GM19468 (cell line): ENCODE results near the gene HAPLN1.

Source experiments
- ATAC-seq: cut with Tn5 transposase; IDR thresholded peaks from one replicate; pipeline ENCODE4 v1.9.1; 2021; ENCODE audit warnings: mild to moderate bottlenecking, moderate library complexity, moderate number of reproducible peaks; ENCODE audit not compliant: unreplicated experiment; ENCODE audit errors: extremely low read depth

The HAPLN1 gene

DNA sequence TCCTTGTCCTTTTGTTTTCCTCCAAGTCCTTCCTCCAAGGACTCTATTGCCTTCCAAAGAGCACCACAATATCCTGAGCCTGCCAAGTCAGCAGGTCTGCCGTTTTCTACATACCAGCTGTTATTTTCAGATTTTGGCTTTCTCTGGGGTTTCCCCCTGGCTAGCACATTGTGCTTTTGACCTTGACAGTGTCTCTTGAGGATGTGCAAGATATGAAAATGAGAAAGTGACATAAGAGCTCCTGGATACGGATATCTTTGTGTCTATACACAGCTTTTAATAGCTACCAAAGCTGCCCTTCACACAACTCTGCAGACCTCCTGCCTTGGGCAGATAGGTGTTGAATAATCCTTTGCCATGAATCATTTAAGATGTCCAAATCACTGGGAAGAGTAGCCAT, 67.0 kb downstream of the HAPLN1 start:
- peak; percentile 93 for ATAC-seq

DNA sequence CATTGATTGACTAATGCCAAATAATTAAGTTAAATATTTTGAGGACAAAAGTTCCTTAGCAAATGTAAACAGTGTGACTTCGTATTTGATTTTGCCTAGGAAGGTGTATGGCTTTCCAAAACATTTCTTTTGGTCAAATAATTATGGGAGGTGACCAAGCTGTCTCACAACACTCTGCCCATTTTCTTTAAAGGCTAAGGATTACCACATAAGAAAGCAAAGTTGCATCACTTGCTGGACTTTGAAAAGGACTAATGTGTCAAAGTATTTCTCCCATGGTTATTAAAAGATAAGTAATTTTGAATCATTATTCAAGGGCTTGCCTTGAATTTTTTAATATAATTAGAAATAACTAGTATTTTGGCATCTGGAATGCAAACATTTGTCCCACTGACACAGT, 74.7 kb downstream of the HAPLN1 start:
- no peak for ATAC-seq

DNA sequence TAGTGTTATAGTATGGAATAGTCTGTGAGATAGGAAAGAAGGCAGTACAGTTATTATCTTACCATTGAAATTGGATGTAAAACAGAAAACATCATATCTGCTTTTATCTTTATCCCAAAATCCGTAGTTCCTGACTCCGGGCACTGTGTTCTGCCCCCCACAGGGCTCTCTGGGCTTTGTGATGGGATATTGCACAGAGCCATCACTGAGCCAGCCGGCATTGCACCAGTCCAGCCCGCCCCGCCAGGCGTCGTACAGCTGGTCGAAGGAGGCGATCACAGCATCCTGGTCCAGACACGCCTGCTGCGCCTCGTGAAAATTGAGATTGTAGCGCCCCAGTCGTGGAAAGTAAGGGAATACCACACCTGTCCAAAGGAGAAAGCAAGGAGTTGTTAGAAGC, 76.4 kb downstream of the HAPLN1 start:
- no peak for ATAC-seq

DNA sequence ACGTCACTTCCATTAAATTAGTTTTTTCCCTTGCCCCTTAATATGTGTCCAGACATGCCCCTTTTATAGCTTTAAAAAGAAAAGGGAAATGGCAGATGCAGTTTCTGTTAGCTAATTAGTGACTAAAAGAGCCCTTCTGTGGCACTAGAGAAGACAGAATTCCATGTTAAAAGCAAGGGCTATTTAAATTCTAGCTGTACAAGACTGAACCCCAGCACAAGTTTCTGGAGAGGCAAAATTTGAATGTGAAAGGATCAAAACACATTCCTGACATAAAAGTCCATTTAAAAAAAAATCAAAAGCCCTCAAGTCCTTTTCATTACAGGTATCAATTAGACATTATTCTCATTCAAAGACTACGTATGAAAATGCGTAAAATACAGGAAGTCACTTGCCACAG, 78.7 kb downstream of the HAPLN1 start:
- ATAC-seq: no peak

DNA sequence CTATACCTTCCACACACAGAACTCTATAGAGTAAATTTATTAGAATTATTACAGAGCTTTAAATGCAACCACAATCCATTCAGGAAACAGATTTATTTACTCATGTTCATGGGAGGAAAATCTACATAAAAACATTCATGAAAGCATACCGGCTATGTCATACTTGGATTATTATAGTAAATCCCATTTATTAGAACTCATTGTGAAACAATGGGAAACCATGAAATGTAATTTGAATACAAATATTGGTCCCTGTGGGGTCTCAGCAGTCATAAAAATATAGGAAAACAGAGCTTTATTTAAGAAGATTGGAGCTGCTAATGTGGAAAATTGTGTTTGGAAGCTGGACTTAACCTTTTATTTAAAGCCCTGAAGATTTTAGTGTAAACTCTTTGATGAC, 80.7 kb downstream of the HAPLN1 start:
- no peak for ATAC-seq

DNA sequence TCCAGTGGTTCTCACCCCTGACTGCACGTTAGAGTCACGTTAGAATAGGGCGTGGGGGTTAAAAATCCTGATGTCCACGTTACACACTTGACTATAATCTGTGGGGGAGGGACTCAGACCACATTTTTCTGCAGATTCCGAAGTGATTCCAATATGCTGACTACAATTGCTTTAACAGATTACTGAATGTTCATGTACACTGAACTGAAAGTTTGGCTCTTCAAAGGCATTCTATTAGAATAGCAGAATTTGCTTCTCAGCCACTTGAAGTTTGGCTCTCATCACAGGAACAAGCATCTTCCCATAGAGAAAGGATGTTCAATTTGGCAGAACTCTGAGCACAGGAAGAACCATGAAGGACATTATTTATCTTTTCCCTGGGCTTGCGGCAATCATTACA, 84.5 kb downstream of the HAPLN1 start:
- ATAC-seq: no peak

DNA sequence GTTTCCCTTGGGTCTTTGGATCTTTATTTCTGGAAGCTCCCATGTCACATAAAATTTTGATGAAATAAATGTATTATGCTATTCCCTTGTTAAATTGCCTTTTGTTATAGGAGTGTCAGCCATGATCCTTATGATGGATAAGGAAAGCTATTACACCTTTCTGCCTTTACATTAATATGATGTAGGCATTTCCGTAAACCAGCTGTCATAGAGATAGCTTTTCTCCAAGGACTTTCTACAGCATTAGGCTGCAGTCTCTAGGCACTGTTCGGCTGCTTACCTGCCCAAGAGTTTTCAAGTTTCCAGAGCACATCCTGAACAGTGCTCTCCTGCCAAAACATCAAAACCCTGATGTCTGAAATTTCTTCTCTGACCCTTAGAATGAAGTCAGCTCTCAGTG, 87.4 kb downstream of the HAPLN1 start:
- no peak for ATAC-seq

DNA sequence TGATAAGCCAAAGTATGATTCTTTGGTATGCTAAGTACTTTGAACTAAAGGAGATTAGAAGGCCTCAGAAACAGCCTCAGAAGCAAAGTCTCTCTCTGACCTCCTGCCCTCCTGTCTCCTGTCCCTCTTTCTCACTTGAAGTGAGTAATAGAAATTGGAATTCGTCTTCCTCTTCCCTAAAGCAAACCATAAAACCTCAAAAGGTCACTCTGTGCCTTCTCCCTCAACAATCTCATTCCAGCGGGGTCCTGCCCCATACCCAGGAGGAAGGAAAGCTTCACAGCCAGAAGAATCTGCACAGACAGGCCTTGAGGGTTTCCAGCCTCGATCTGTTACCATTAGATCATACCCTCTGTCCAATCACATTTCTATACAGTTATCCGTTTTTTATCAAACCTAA, 87.8 kb downstream of the HAPLN1 start:
- no peak for ATAC-seq

DNA sequence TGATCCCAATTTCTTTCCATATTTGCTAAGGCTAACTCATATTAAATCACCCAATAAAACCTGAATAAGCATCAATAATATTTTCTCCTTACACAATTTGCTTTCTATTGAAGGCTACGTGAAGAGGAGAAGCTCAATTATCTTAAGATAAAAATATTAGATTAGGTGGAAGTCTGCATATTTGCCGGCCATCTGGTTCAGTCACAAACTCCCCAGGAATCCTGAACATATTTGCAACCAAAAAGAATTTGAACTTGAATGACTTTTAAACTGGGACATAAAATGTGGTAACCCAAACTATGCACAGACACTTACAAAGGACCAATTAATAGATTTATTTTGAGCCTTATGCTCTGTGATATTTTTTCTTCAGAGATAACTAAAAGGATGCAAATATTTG, 92.3 kb downstream of the HAPLN1 start:
- no peak for ATAC-seq

DNA sequence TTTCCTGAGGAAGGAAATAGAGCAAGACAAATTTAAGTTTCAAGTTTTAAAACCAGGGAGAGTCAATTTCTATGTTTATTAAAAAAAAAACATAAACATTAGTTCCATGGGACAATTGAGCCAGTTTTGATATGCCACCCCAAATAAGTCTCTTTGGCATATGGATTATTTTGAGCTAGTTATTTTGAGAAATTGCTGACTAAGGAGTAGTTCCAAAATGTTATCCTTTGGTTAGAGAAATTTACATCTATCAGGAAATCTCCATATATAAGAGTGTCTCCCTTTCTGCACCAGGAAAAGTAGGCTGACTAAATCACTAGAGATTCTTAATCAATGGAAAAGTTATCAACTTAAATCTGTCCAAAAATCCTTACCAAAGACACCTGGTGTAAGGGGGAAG, 105.8 kb downstream of the HAPLN1 start:
- no peak for ATAC-seq

DNA sequence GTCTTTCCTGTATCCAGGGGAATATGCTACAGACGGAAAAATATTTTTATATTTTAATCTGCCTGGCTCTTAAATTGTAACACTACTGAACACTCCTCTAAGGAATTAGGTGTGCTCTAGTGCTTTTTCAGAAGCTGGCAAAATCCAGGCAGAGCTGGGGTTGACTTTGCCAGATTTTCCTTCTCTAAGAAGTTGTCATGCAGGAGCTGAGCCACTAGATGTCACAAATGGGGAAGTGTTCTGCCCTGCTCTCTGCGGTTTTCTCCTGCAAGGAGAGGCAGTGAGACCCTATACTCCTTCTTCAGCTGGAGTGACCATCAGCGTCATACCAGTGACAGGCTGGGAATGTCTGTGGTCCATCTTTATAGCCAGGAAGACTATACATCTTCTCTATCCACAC, 112.5 kb downstream of the HAPLN1 start:
- no peak for ATAC-seq

DNA sequence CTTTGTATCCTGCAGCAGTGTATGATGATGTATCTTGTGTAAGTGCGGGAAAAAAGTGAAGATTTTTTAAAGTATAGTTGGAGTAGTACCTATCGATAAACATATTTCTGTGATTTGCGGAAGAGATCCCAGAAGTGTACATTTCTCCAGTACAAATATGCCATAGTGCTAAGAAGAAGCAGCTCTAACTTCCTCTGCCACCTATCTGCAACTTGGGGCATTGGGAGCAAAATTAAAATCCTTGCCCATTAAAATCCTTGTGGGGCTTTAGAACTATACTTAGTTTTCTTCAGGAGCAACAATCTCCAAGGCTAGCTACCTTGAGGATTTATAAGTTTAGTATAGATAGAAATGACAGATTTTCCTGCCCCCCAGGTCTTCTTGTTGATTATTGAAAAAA, 125.4 kb downstream of the HAPLN1 start:
- ATAC-seq: no peak

DNA sequence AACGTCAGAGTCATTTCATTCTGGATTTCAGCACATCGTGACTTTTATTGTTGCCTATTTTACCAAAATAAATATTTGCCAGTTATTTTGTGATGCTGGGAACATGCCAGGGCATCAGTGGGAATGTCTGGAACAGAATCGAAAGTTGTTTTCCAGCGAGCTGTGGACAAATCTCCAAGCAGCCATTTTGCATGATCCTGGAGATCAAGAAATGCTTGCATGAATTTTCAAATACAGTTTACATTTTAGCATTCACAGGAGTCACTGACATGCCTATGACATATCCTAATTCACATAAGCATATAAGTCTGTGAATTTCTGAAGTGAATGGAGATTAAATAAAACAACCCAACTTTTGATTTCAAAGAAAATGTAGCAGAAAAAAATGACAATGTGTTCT, 129.7 kb downstream of the HAPLN1 start:
- no peak for ATAC-seq

DNA sequence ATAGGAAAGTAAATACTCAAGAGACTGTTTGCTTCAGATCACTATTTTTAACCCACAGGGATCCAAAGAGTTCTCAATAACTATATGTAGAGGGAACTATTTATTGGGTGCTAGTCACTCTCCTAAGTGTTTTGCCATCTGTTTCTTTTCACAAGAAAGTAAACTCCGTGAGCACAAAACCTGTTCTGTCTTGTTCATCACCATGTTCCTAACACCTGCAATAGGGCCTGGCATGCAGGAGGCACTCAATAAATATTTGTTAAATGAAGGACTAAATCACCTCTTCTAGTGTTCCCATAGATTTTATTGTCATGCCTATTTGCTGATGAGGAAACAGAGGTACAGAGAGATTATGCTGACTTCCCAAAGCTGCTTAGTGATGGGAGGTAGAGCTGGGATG, 130.9 kb downstream of the HAPLN1 start:
- ATAC-seq: no peak
